ENCODE results near the gene ARHGEF16.

The ARHGEF16 gene

GRCh38 chr1:3481836-3482375, 27.4 kb downstream of the ARHGEF16 start:
- peaks cover 7 to 16% of the 10 kb centered on the region in 2 donors for H3K4me1 ChIP-seq (ENCODE audit: control insufficient read depth in 2 of 2, insufficient read depth in 2 of 2, low read length in 2 of 2)
- H3K9me3 ChIP-seq (ENCODE audit: control insufficient read depth in 2 of 2, low read length in 2 of 2) = no peaks in the 10 kb centered on the region
- no peak overlapping the region for H3K9ac ChIP-seq (ENCODE audit: low read depth in 1 of 2, low read length in 2 of 2)
- peaks cover 0 to 2% of the 10 kb centered on the region in 2 donors for H3K36me3 ChIP-seq (ENCODE audit: control insufficient read depth in 2 of 2, insufficient read depth in 2 of 2, low read length in 2 of 2)
- no peaks in the 10 kb centered on the region for H3K27me3 ChIP-seq (ENCODE audit: control insufficient read depth in 2 of 2, insufficient read depth in 2 of 2, low read length in 2 of 2)
- peak overlapping the region; percentile 42 to 43 for H3K27ac ChIP-seq (ENCODE audit: low read depth in 2 of 2, low read length in 2 of 2)
- no peak overlapping the region for H3K4me3 ChIP-seq (ENCODE audit: low read length in 2 of 2)

- H3K36me3 ChIP-seq (ENCODE audit: control insufficient read depth in 2 of 2, insufficient read depth in 2 of 2, low read length in 2 of 2) = peaks cover 0 to 2% of the 10 kb centered on the region in 2 donors
- H3K4me1 ChIP-seq (ENCODE audit: control insufficient read depth in 2 of 2, insufficient read depth in 2 of 2, low read length in 2 of 2) = peaks cover 7 to 16% of the 10 kb centered on the region in 2 donors
- H3K9ac ChIP-seq (ENCODE audit: low read depth in 1 of 2, low read length in 2 of 2) = no peak overlapping the region
- no peaks in the 10 kb centered on the region for H3K9me3 ChIP-seq (ENCODE audit: control insufficient read depth in 2 of 2, low read length in 2 of 2)
- H3K4me3 ChIP-seq (ENCODE audit: low read length in 2 of 2) = no peak overlapping the region
- H3K27me3 ChIP-seq (ENCODE audit: control insufficient read depth in 2 of 2, insufficient read depth in 2 of 2, low read length in 2 of 2) = no peaks in the 10 kb centered on the region
- H3K27ac ChIP-seq (ENCODE audit: low read depth in 2 of 2, low read length in 2 of 2) = peak overlapping the region in 1 of 2 donors; percentile 42
These were observed 27.9 kb downstream of the ARHGEF16 start for GRCh38 chr1:3482378-3482849.

GRCh38 chr1:3483380-3483779, 28.9 kb downstream of the ARHGEF16 start:
- no peaks in the 10 kb centered on the region for H3K9me3 ChIP-seq (ENCODE audit: control insufficient read depth in 2 of 2, low read length in 2 of 2)
- no peak overlapping the region for H3K27ac ChIP-seq (ENCODE audit: low read depth in 2 of 2, low read length in 2 of 2)
- no peaks in the 10 kb centered on the region for H3K36me3 ChIP-seq (ENCODE audit: control insufficient read depth in 2 of 2, insufficient read depth in 2 of 2, low read length in 2 of 2)
- H3K27me3 ChIP-seq (ENCODE audit: control insufficient read depth in 2 of 2, insufficient read depth in 2 of 2, low read length in 2 of 2) = no peaks in the 10 kb centered on the region
- no peak overlapping the region for H3K9ac ChIP-seq (ENCODE audit: low read depth in 1 of 2, low read length in 2 of 2)
- no peak overlapping the region for H3K4me3 ChIP-seq (ENCODE audit: low read length in 2 of 2)
- H3K4me1 ChIP-seq (ENCODE audit: control insufficient read depth in 2 of 2, insufficient read depth in 2 of 2, low read length in 2 of 2) = peaks cover 7 to 16% of the 10 kb centered on the region in 2 donors

GRCh38 chr1:3483801-3484444, 29.5 kb downstream of the ARHGEF16 start:
- Histone ChIP-seq H3K9ac (ENCODE audit: low read depth in 1 of 2, low read length in 2 of 2) (no peak overlapping the region), H3K9me3 (ENCODE audit: control insufficient read depth in 2 of 2, low read length in 2 of 2) (no peaks in the 10 kb centered on the region), H3K4me1 (ENCODE audit: control insufficient read depth in 2 of 2, insufficient read depth in 2 of 2, low read length in 2 of 2) (peaks cover 7 to 16% of the 10 kb centered on the region in 2 donors), H3K27me3 (ENCODE audit: control insufficient read depth in 2 of 2, insufficient read depth in 2 of 2, low read length in 2 of 2) (no peaks in the 10 kb centered on the region), H3K36me3 (ENCODE audit: control insufficient read depth in 2 of 2, insufficient read depth in 2 of 2, low read length in 2 of 2) (no peaks in the 10 kb centered on the region), H3K4me3 (ENCODE audit: low read length in 2 of 2) (no peak overlapping the region), H3K27ac (ENCODE audit: low read depth in 2 of 2, low read length in 2 of 2) (no peak overlapping the region)

- Histone ChIP-seq H3K27me3 (ENCODE audit: control insufficient read depth in 2 of 2, insufficient read depth in 2 of 2, low read length in 2 of 2) (no peaks in the 10 kb centered on the region), H3K36me3 (ENCODE audit: control insufficient read depth in 2 of 2, insufficient read depth in 2 of 2, low read length in 2 of 2) (no peaks in the 10 kb centered on the region), H3K4me1 (ENCODE audit: control insufficient read depth in 2 of 2, insufficient read depth in 2 of 2, low read length in 2 of 2) (peaks cover 6 to 10% of the 10 kb centered on the region in 2 donors), H3K9ac (ENCODE audit: low read depth in 1 of 2, low read length in 2 of 2) (no peak overlapping the region), H3K9me3 (ENCODE audit: control insufficient read depth in 2 of 2, low read length in 2 of 2) (no peaks in the 10 kb centered on the region), H3K4me3 (ENCODE audit: low read length in 2 of 2) (no peak overlapping the region), H3K27ac (ENCODE audit: low read depth in 2 of 2, low read length in 2 of 2) (no peak overlapping the region)
These were observed 30.6 kb downstream of the ARHGEF16 start for GRCh38 chr1:3485016-3485415.

GRCh38 chr1:3488432-3488831, 34.0 kb downstream of the ARHGEF16 start:
- Histone ChIP-seq H3K9me3 (ENCODE audit: control insufficient read depth in 2 of 2, low read length in 2 of 2) (no peaks in the 10 kb centered on the region), H3K27ac (ENCODE audit: low read depth in 2 of 2, low read length in 2 of 2) (no peak overlapping the region), H3K9ac (ENCODE audit: low read depth in 1 of 2, low read length in 2 of 2) (no peak overlapping the region), H3K4me1 (ENCODE audit: control insufficient read depth in 2 of 2, insufficient read depth in 2 of 2, low read length in 2 of 2) (peaks cover 0 to 3% of the 10 kb centered on the region in 2 donors), H3K27me3 (ENCODE audit: control insufficient read depth in 2 of 2, insufficient read depth in 2 of 2, low read length in 2 of 2) (no peaks in the 10 kb centered on the region), H3K36me3 (ENCODE audit: control insufficient read depth in 2 of 2, insufficient read depth in 2 of 2, low read length in 2 of 2) (no peaks in the 10 kb centered on the region), H3K4me3 (ENCODE audit: low read length in 2 of 2) (no peak overlapping the region)

GRCh38 chr1:3490046-3490745, 35.7 kb downstream of the ARHGEF16 start:
- H3K36me3 ChIP-seq (ENCODE audit: control insufficient read depth in 2 of 2, insufficient read depth in 2 of 2, low read length in 2 of 2) = no peaks in the 10 kb centered on the region
- H3K27ac ChIP-seq (ENCODE audit: low read depth in 2 of 2, low read length in 2 of 2) = no peak overlapping the region
- no peaks in the 10 kb centered on the region for H3K9me3 ChIP-seq (ENCODE audit: control insufficient read depth in 2 of 2, low read length in 2 of 2)
- no peak overlapping the region for H3K9ac ChIP-seq (ENCODE audit: low read depth in 1 of 2, low read length in 2 of 2)
- no peaks in the 10 kb centered on the region for H3K27me3 ChIP-seq (ENCODE audit: control insufficient read depth in 2 of 2, insufficient read depth in 2 of 2, low read length in 2 of 2)
- H3K4me1 ChIP-seq (ENCODE audit: control insufficient read depth in 2 of 2, insufficient read depth in 2 of 2, low read length in 2 of 2) = no peaks in the 10 kb centered on the region
- H3K4me3 ChIP-seq (ENCODE audit: low read length in 2 of 2) = no peak overlapping the region

GRCh38 chr1:3491291-3492246, 37.1 kb downstream of the ARHGEF16 start:
- Histone ChIP-seq H3K27ac (ENCODE audit: low read depth in 2 of 2, low read length in 2 of 2) (no peak overlapping the region), H3K4me1 (ENCODE audit: control insufficient read depth in 2 of 2, insufficient read depth in 2 of 2, low read length in 2 of 2) (no peaks in the 10 kb centered on the region), H3K27me3 (ENCODE audit: control insufficient read depth in 2 of 2, insufficient read depth in 2 of 2, low read length in 2 of 2) (no peaks in the 10 kb centered on the region), H3K9ac (ENCODE audit: low read depth in 1 of 2, low read length in 2 of 2) (no peak overlapping the region), H3K36me3 (ENCODE audit: control insufficient read depth in 2 of 2, insufficient read depth in 2 of 2, low read length in 2 of 2) (no peaks in the 10 kb centered on the region), H3K4me3 (ENCODE audit: low read length in 2 of 2) (no peak overlapping the region), H3K9me3 (ENCODE audit: control insufficient read depth in 2 of 2, low read length in 2 of 2) (no peaks in the 10 kb centered on the region)

GRCh38 chr1:3492545-3493246, 38.2 kb downstream of the ARHGEF16 start:
- H3K4me1 ChIP-seq (ENCODE audit: control insufficient read depth in 2 of 2, insufficient read depth in 2 of 2, low read length in 2 of 2) = no peaks in the 10 kb centered on the region
- no peak overlapping the region for H3K4me3 ChIP-seq (ENCODE audit: low read length in 2 of 2)
- no peaks in the 10 kb centered on the region for H3K27me3 ChIP-seq (ENCODE audit: control insufficient read depth in 2 of 2, insufficient read depth in 2 of 2, low read length in 2 of 2)
- H3K9ac ChIP-seq (ENCODE audit: low read depth in 1 of 2, low read length in 2 of 2) = no peak overlapping the region
- no peaks in the 10 kb centered on the region for H3K36me3 ChIP-seq (ENCODE audit: control insufficient read depth in 2 of 2, insufficient read depth in 2 of 2, low read length in 2 of 2)
- no peaks in the 10 kb centered on the region for H3K9me3 ChIP-seq (ENCODE audit: control insufficient read depth in 2 of 2, low read length in 2 of 2)
- no peak overlapping the region for H3K27ac ChIP-seq (ENCODE audit: low read depth in 2 of 2, low read length in 2 of 2)

All from mucosa of rectum (tissue), 2 donors.